ENCODE measurements around the gene DSTN.

DNA sequence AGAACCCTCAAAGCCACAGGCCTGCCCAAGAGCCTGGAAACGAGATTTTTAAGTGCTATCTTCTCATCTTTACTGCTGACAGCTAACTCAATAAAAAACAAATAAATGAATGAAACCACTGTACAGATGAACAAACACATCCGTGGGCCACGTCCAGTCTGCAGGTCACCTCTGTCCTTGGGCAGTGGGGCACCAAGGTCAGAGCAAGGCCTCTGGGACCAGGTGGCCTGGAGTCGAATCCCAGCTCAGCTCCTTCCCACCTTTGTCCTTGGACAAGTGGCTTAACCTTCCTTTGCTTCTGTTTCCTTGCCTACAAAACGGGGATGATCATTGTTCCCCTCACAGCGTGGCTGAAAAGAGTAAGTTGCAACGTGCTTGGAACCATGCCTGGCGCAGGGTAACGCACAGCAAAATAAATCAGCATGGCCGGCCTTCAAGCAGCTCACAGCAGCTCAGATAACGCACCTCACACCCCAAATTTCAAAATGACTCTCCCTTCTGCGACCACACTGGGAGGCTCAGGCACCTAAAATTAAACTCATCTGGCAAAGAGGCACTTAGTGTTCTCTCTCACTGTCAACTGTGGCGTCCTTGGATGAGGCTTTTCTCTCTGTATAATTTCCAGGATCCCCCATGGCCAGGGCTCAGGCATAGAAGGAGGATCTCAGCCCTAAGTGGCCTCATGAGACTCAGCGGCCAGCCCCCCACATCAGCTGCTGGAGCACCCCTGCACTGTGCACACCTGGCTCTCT, 76.5 kb downstream of the DSTN start:
- TF ChIP-seq CTCF (IDR thresholded peaks at IDR 0.05) (no peak), POLR2A (IDR thresholded peaks at IDR 0.05) (no peak)

Measured in tibial nerve (tissue), 3 donors.